HEK293 (cell line): Measurements from ENCODE around the gene ZXDC.
A peak's percentile ranks its signal among the peaks of the same experiment; 100 is the strongest.

Experiments
- CTCF ChIA-PET: fragments of 350-600 bp; formaldehyde crosslinking; extraction: SDS; loops from one replicate; lab custom pipeline; 2021; ENCODE audit warnings: antibody characterized with exemption; lab: Yijun Ruan, JAX
- POLR2A ChIA-PET: fragments of 300-600 bp; formaldehyde crosslinking; extraction: SDS; loops from one replicate; lab custom pipeline; 2020; ENCODE audit warnings: antibody characterized with exemption, inconsistent platforms; lab: Yijun Ruan, JAX
- H3K27ac ChIP-seq: fragments of 200-500 bp; sonication (Bioruptor generic); 2 replicates; pipeline ENCODE4 v1.5.1; 2014; ENCODE audit warnings: low read depth, low read length, control low read depth, inconsistent platforms; ENCODE audit errors: extremely low read depth
- H3K36me3 ChIP-seq, 2 experiments: fragments of 200-500 bp in 1 of 2; sonication (Bioruptor generic) in 1 of 2; 1 replicate in 1 of 2; 2 replicates in 1 of 2; pipeline ENCODE4 v1.5.1; 2014 to 2017; ENCODE audit warnings: inconsistent platforms in 2 of 2, low read length in 2 of 2; ENCODE audit not compliant: control insufficient read depth in 2 of 2, insufficient read depth in 1 of 2
- H3K4me1 ChIP-seq: fragments of 200-500 bp; sonication (Bioruptor generic); 2 replicates; pipeline ENCODE4 v1.5.1; 2014; ENCODE audit warnings: mild to moderate bottlenecking, low read length, inconsistent platforms; ENCODE audit not compliant: control insufficient read depth, insufficient read depth
- H3K4me3 ChIP-seq: 2 replicates; pipeline ENCODE4 v1.5.1; 2011; ENCODE audit warnings: low read depth, mild to moderate bottlenecking, control low read depth, low read length, moderate library complexity
- H3K9me3 ChIP-seq: fragments of 200-500 bp; sonication (Bioruptor generic); 2 replicates; pipeline ENCODE4 v1.5.1; 2014; ENCODE audit warnings: low read depth, low read length, inconsistent platforms; ENCODE audit not compliant: control insufficient read depth, insufficient read depth
- ATF2 ChIP-seq: fragments of 450-650 bp; formaldehyde crosslinking; IDR thresholded peaks from 2 replicates; pipeline ENCODE4 v1.5.1; 2016; ENCODE audit warnings: missing biosample characterization, missing genetic modification characterization, low read depth
- FEZF1 ChIP-seq: fragments of 450-650 bp; formaldehyde crosslinking; IDR thresholded peaks from 2 replicates; pipeline ENCODE4 v1.5.1; 2016; ENCODE audit warnings: missing biosample characterization, missing genetic modification characterization
- SALL2 ChIP-seq: fragments of 450-650 bp; formaldehyde crosslinking; IDR thresholded peaks from 2 replicates; pipeline ENCODE4 v1.5.0; 2017; ENCODE audit warnings: missing biosample characterization, mild to moderate bottlenecking, missing genetic modification characterization, borderline replicate concordance
- TRIM28 ChIP-seq: IDR thresholded peaks from 2 replicates; pipeline ENCODE4 v1.6.1; 2011; ENCODE audit warnings: low read length, control low read depth, borderline replicate concordance
- ZBTB11 ChIP-seq: fragments of 450-650 bp; formaldehyde crosslinking; conservative IDR thresholded peaks from 2 replicates; pipeline ENCODE4 v1.5.1; 2016; ENCODE audit warnings: low read depth, missing biosample characterization, missing genetic modification characterization
- ZFP69B ChIP-seq: fragments of 450-650 bp; formaldehyde crosslinking; IDR thresholded peaks from 2 replicates; pipeline ENCODE4 v1.5.1; 2016; ENCODE audit warnings: missing biosample characterization, missing genetic modification characterization
- ZNF146 ChIP-seq: fragments of 450-650 bp; formaldehyde crosslinking; IDR thresholded peaks from 2 replicates; pipeline ENCODE4 v1.5.1; 2016; ENCODE audit warnings: missing biosample characterization, missing genetic modification characterization
- ZNF175 ChIP-seq: fragments of 450-650 bp; formaldehyde crosslinking; IDR thresholded peaks from 2 replicates; pipeline ENCODE4 v1.5.1; 2016; ENCODE audit warnings: missing biosample characterization, missing genetic modification characterization
- ZNF26 ChIP-seq: fragments of 450-650 bp; formaldehyde crosslinking; IDR thresholded peaks from 2 replicates; pipeline ENCODE4 v1.5.1; 2016; ENCODE audit warnings: missing biosample characterization, missing genetic modification characterization
- ZNF292 ChIP-seq: fragments of 450-650 bp; formaldehyde crosslinking; IDR thresholded peaks from 2 replicates; pipeline ENCODE4 v1.5.1; 2016; ENCODE audit warnings: low read depth, missing biosample characterization, missing genetic modification characterization, borderline replicate concordance
- ZNF311 ChIP-seq: fragments of 450-650 bp; formaldehyde crosslinking; IDR thresholded peaks from 2 replicates; pipeline ENCODE4 v1.5.1; 2017; ENCODE audit warnings: missing biosample characterization, missing genetic modification characterization, borderline replicate concordance
- ZNF341 ChIP-seq: fragments of 450-650 bp; formaldehyde crosslinking; IDR thresholded peaks from 2 replicates; pipeline ENCODE4; 2016; ENCODE audit warnings: low read depth, missing biosample characterization, missing genetic modification characterization
- ZNF37A ChIP-seq: fragments of 450-650 bp; IDR thresholded peaks from 2 replicates; pipeline ENCODE4 v1.5.1; 2018; ENCODE audit warnings: missing biosample characterization, missing genetic modification characterization
- ZNF416 ChIP-seq: fragments of 450-650 bp; formaldehyde crosslinking; IDR thresholded peaks from 2 replicates; pipeline ENCODE4 v1.5.1; 2016; ENCODE audit warnings: missing biosample characterization, missing genetic modification characterization
- ZNF48 ChIP-seq: fragments of 450-650 bp; formaldehyde crosslinking; IDR thresholded peaks from 2 replicates; pipeline ENCODE4 v1.5.1; 2016; ENCODE audit warnings: missing biosample characterization, missing genetic modification characterization
- ZNF555 ChIP-seq: fragments of 450-650 bp; formaldehyde crosslinking; conservative IDR thresholded peaks from 2 replicates; pipeline ENCODE4 v1.5.1; 2017; ENCODE audit warnings: missing biosample characterization, mild to moderate bottlenecking, missing genetic modification characterization, inconsistent platforms
- ZNF776 ChIP-seq: fragments of 450-650 bp; formaldehyde crosslinking; IDR thresholded peaks from 2 replicates; pipeline ENCODE4 v1.5.0; 2017; ENCODE audit warnings: missing biosample characterization, missing genetic modification characterization, borderline replicate concordance
- ZSCAN16 ChIP-seq: fragments of 450-650 bp; formaldehyde crosslinking; IDR thresholded peaks from 2 replicates; pipeline ENCODE4 v1.5.1; 2016; ENCODE audit warnings: missing biosample characterization, missing genetic modification characterization
- ZSCAN30 ChIP-seq: fragments of 450-650 bp; IDR thresholded peaks from 2 replicates; pipeline ENCODE4 v1.5.1; 2018; ENCODE audit warnings: missing biosample characterization, mild to moderate bottlenecking, missing genetic modification characterization, moderate library complexity
- ZSCAN4 ChIP-seq: fragments of 450-650 bp; formaldehyde crosslinking; IDR thresholded peaks from 2 replicates; pipeline ENCODE4 v1.5.1; 2017; ENCODE audit warnings: missing biosample characterization, missing genetic modification characterization

ZXDC gene

GRCh38 chr3:126503701-126504100, 28.0 kb upstream of the ZXDC start:
- no peak for TF ChIP-seq SALL2
- TF ChIP-seq ZSCAN16, result no peak
- TF ChIP-seq ZFP69B (tag by site-specific recombination), result no peak
- no peak for TF ChIP-seq ZSCAN30 (tag by site-specific recombination)
- no peak for TF ChIP-seq TRIM28
- TF ChIP-seq FEZF1 (tag by site-specific recombination), result no peak
- Histone ChIP-seq H3K27ac (no peak overlapping the region), H3K36me3 (no peaks in the 10 kb centered on the region), H3K4me1 (no peaks in the 10 kb centered on the region), H3K9me3 (no peaks in the 10 kb centered on the region), H3K4me3 (no peak overlapping the region)
- ChIA-PET POLR2A (no interaction called here), CTCF (no interaction called here)

- ChIA-PET POLR2A (no interaction called here), CTCF (no interaction called here)
- TF ChIP-seq ZSCAN4 (tag by site-specific recombination) (peak; percentile 95), ZNF26 (tag by site-specific recombination) (no peak), ZBTB11 (tag by site-specific recombination) (no peak)
Observed at GRCh38 chr3:126502656-126503055, 27.0 kb upstream of the ZXDC start.

GRCh38 chr3:126501736-126502135, 26.0 kb upstream of the ZXDC start:
- ChIA-PET CTCF (no interaction called here), POLR2A (no interaction called here)
- H3K27ac ChIP-seq, result no peak overlapping the region
- H3K36me3 ChIP-seq, result no peaks in the 10 kb centered on the region
- H3K9me3 ChIP-seq, result no peaks in the 10 kb centered on the region
- no peak overlapping the region for H3K4me3 ChIP-seq
- TF ChIP-seq ZNF37A (tag by site-specific recombination) (no peak), ZNF311 (no peak), ZNF341 (tag by site-specific recombination) (no peak), ZNF175 (tag by site-specific recombination) (no peak), ATF2 (tag by site-specific recombination) (no peak), ZNF146 (tag by site-specific recombination) (no peak), ZNF48 (tag by site-specific recombination) (no peak), ZNF292 (no peak), ZNF416 (tag by site-specific recombination) (no peak), ZNF776 (tag by site-specific recombination) (no peak), ZNF555 (tag by site-specific recombination) (no peak)
- H3K4me1 ChIP-seq, result no peaks in the 10 kb centered on the region

More at GRCh38 chr3:126502656-126503055, 27.0 kb upstream of the ZXDC start:
- Histone ChIP-seq H3K4me1 (no peaks in the 10 kb centered on the region), H3K9me3 (no peaks in the 10 kb centered on the region), H3K36me3 (no peaks in the 10 kb centered on the region), H3K27ac (no peak overlapping the region), H3K4me3 (no peak overlapping the region)
